CD4-positive, alpha-beta T cell treated with Interleukin-1 beta for 1 hour (primary cell): ENCODE measurements around the gene DHX40.
A peak's percentile ranks its signal among the peaks of the same experiment; 100 is the strongest.
"Not testable (repeated sequence)": the region's sequence is repeated elsewhere in the genome, so short reads cannot be mapped to it uniquely, and the experiment has no call there.

Experiments used
- DNase-seq, 2 donors: peaks; one replicate each; pipeline ENCODE4 v3.0.0-alpha.2; 2020 to 2022

DHX40 gene, protein sequence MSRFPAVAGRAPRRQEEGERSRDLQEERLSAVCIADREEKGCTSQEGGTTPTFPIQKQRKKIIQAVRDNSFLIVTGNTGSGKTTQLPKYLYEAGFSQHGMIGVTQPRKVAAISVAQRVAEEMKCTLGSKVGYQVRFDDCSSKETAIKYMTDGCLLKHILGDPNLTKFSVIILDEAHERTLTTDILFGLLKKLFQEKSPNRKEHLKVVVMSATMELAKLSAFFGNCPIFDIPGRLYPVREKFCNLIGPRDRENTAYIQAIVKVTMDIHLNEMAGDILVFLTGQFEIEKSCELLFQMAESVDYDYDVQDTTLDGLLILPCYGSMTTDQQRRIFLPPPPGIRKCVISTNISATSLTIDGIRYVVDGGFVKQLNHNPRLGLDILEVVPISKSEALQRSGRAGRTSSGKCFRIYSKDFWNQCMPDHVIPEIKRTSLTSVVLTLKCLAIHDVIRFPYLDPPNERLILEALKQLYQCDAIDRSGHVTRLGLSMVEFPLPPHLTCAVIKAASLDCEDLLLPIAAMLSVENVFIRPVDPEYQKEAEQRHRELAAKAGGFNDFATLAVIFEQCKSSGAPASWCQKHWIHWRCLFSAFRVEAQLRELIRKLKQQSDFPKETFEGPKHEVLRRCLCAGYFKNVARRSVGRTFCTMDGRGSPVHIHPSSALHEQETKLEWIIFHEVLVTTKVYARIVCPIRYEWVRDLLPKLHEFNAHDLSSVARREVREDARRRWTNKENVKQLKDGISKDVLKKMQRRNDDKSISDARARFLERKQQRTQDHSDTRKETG

DNA sequence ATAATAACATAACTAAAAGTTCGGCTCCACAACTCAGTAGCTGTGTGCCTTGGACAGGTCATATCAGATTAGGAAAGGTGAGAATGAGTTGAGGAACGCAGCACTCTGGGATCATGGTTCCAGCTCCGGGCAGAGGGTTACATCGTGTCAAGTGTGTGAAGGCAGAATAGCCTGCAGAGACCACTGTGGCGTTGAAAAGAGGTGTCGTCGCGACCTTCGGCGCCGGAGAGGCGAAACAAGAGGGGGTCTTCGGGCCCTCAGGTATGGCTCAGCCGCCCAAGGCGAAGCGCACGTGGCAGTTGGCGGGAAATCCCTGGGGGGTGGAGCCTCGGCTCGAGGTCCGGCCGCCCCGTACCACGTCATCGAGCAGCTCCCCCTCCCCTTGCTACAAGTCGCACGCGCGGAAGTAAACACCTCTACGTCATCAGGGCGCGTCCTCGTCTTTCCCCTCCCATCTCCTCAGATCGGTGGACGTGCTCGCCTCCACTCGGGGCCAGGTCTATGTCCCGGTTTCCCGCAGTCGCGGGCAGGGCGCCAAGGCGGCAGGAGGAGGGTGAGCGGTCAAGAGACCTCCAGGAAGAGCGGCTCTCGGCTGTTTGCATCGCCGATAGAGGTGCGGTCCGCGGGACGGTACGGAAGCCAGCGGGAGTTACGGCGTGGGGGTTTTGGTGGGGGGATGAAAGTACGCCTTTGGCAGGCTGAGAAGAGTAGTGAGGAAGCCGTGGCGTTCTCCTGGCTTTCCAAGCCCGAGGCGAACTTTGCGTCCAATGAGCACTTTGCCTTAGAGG, at the start of gene DHX40:
Gene DHX40, plus strand, starts transcription at position 440 of the 788 bp plus-strand sequence. Its CDS starts 62 bp downstream, at position 502.
- DNase-seq = peak; percentile 95 to 96

DNA sequence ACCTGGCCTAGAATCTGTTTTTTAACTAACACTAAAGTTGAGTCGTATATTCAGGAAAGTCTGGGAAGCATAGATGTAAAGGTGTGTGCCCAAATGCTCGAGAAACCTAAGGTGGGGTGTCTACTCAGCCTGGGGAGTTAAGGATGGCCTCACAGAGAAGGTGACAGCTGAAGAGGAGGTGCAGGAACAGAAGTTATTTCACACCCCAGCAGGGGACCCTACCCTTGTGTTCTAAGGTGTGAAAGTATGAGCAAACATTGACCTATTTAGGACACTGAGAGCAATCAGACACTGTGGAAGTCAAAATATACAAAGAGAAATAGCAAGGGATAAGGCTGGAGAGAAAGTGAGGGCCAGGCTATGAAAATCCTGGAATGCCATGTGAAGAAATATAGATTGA, 49.0 kb upstream of the DHX40 start:
- DNase-seq = no peak

DNA sequence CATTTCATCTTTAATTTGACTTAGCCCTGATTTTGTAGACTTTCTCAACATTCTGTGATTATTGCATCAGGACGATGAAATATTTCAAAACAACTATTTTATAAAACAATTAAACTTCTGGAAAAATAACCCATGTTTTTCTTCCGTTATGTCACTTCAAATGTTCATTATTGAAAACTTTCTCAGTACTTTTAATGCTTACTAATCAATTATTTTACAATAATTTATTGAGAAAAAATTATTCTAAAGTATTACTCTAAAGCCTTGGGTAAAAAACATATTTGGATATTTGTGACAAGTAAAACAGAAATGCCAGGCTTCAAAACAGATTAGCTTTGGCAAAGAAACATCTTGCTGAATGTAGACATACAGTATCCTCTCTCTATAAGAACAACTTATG, 46.3 kb upstream of the DHX40 start:
- DNase-seq = no peak

DNA sequence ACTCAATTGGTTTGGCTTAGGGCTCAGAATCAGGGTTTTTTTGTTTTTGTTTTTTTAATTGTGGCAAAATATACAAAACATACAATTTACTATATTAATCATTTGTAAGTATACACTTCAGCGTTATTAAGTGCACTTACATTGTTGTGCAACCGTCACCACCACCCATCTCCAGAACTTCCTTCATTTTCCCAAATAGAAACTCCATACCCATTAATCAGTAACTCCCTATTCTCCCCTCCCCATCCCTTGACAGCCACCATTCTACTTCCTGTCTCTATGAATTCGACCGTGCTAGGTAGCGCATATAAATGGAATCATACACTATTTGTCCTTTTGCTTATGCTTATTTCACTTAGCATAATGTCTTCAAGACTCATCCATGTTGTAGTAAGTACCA, 45.2 kb upstream of the DHX40 start:
- DNase-seq = no peak

DNA sequence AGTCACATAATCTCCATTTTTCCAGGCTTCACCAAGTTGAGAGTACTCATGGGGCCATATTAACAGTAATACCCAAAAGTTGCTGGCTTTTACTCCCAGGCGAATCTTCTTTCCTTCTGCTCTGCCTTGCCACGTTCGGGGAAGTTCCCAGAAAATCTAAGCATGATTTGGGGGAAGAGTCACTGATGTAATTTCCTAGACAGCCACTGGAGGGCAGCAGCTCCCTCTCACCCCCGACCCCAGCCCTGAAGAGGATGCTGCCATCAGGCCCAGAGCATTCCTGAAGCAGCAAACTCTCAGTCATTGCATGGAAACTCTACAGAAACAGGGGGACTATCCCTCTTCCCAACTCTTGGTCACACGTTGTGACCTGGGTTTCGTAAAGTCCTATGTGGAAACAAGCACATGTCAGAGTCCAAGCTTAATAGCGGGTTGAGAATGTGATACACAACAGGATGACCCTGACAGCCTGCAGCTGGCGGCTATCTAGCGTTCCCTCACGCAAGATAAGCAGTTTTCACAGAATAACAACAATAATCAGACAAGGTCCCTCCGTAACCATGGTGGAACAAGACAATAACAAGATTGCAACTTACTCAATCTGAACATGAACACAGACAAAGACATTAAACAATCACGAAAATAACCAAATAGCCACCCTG, 43.8 kb upstream of the DHX40 start:
- peak; percentile 49 to 52 for DNase-seq

DNA sequence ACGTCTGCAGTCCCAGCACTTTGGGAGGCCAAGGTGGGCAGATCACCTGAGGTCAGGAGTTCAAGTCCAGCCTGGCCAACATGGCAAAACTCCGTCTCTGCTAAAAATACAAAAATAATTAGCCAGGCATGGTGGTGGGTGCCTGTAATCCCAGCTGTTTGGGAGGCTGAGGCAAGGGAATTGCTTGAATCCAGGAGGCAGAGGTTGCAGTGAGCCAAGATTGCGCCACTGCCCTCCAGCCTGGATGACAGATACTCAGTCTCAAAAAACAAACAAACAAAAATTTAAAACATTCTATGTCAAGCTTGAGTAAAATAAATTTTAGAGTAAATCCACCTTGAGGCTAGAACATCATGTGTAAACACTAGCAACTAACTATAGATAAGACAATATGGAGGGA, 40.5 kb upstream of the DHX40 start:
- not testable (repeated sequence) for DNase-seq

DNA sequence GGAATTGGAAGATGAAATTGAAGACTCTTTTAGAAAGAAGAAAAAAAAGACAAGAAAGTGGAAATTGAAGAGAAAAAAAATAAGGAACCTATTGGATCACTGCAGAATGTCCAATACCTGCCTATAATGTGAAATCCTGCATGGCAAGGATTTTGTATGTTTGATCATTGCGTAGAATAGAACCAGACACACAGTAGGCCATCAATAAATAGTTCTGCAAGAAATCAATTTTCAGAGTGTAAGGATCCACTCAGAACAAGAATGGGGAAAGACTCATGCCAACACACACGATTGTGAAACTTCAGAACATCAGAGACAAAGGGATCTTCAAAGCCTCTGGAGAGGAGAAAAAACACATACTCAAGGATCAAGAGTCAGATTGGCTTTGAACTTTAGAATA, 39.7 kb upstream of the DHX40 start:
- DNase-seq = no peak

DNA sequence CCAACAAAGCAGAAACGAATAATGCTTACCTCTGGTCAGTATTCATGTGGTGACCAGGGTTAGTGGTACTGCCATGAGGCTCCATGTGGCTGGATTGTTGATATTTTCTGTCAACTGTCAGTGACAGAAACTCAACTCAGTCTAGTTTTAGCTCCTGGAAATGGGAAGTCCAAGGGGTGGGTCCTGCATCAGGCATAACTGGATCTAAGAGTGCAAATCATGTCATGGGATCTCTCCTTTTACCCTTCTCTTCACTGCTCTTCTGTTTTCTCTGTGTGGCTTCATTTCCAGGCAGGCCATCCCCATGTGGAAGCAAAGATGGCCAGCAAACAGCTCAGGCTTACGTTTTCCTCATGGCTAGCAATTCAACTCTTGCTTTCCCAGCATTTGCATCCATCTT, 39.0 kb upstream of the DHX40 start:
- no peak for DNase-seq

DNA sequence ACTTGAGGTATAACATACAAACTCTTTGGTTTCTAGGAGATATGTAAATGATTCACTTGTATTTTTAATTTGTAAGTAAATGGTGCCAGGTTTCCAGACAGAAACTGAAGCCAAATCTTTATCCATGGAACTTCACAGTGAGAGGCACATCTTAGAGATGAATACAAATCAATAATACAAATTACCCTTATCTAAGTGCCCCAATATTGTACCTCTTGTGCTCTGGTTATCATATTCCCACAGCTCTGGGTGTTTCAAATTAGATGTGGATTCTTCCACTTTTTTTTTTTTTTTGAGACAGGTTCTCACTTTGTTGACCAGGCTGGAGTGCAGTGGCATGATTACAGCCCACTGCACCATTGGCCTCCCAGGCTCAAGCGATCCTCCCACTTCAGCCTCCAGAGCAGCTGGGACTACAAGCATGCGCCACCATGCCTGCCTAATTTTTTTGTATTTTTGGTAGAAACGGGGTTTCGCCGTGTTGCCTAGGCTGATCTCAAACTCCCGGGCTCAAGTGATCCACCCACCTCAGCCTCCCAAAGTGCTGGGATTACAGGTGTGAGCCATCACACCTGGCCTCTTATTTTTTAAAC, 38.0 kb upstream of the DHX40 start:
- DNase-seq = no peak

DNA sequence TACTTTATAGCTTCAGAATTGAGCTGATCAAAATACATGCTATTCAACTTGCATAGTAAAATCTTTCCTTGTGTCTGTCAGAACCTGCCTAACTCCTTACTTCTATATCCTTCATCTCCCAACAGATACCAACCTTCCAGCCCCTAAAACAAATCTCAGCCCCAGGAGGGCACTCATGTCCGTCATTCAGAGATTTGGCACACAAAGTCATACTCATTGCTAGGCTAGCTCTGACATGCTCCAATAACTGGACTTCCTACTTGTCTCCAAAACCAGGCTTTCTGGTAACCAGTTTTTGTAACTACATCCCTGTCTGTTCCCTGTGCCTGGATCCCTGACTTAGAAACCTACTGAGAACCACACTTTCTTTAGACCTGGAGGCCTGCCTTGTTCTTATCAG, 37.5 kb upstream of the DHX40 start:
- DNase-seq = no peak

DNA sequence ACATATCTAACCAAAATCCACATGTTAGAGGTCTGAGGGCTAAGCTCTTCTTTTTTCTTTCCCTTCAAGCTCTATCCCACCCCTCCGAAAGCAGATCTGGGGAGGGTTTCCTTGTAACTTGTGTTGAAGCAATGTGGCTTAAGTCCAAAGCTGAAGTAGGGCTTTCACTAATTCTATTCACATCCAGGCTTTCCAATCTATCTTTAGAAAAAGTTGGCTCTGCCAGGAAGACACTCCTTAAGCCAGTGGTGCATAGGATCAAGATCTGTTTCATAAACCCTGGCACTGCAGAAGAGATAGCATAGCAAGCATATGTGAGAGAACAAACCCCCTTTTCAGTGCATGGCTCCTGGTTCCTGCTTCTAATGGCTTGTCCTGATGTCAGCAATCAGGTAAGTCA, 34.9 kb upstream of the DHX40 start:
- no peak for DNase-seq

DNA sequence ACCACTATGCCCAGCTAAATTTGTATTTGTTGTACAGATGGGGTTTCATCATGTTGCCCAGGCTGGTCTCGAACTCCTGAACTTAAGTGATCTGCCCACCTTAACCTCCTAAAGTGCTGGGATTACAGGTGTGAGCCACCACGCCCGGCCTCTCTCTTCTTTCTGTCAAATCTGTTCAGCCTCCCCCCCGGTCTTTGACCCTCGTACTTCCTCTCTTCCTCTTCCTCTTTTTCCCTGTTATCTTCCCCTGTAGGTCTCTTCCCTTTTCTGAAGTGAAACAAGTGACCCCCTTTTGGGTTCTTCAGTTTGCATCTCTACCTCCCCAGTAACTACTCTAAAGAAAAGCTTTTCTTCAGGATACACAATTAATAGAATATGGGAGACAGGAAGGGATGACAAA, 31.7 kb upstream of the DHX40 start:
- peak in 1 of 2 donors; percentile 4 for DNase-seq

DNA sequence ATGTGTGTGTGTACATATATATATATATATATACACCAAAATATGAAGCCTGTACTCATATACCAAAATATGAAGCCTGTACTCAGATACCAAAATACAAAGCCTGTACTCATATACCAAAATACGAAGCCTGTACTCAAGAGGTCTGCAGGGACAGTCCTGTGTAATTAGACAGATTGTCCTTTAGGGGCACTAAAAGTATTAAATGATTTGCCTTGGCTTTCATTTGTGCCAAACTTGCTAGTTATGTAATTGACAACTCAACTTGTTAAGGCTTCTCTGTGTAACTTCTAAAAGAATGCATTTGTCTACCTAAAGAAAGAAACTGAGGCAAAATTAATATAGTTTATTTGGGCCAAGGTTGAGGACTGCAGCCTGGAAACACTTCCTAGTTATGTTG, 30.8 kb upstream of the DHX40 start:
- DNase-seq = no peak

DNA sequence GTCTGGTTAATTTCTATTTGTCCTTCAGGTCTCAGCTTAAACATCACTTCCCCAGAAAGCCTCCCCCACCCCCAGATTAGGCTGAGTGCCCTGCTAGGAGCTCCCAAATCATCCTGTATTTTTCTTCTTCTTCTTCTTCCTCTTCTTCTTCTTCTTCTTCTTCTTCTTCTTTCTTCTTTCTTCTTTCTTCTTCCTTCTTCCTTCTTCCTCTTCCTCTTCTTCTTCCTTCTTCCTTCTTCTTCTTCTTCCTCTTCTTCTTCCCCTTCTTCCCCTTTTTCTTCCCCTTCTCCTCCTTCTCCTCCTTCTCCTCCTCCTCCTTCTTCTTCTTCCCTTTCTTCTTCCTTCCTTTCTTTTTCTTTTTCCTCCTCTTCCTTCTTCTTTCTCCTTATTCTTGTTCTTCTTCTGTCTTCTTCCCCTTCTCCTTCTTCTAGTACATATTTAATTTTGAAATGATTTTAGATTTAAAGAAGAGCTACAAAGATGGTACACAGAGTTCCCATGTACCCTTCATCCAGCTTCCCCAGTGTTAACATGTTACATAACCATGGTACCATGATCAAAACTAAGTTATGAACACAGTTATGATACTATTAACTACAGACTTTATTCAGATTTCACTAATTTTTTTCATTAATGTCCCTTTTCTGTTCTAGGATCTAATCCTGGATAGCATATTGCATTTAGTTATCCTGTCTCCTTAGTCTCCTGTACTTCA, 27.1 kb upstream of the DHX40 start:
- DNase-seq = no peak

DNA sequence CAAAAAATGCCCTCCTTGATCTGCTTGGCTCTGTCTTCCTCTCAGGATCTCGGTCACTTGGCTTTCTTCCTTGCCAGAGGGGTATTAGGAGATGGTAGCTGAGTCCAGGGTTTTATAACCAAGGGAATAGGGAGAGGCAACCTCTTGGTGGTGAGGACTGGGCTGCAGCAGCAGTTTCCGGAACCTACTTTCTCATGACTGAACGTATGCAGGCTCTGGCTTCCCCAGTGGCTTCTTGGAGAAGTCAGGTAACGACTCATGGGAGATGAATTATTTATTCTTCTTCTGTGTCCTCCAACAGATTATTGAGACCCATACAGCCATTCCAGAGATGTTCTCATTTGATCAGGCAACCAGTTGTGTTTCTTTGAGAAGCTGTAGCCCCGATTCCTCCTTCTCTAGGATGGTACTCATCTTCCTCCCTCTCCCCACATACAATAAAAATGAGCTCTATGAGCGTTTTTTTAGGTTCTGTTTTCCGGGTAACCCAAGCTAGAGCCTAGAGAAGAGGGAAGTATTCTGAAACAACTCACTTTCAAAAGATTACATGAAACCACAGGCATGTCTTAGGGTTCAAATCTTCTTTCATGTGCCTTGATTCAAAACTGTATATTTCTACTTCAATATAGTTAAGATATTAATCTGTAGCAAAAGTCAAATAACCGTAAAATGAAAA, 22.3 kb upstream of the DHX40 start:
- DNase-seq = no peak

DNA sequence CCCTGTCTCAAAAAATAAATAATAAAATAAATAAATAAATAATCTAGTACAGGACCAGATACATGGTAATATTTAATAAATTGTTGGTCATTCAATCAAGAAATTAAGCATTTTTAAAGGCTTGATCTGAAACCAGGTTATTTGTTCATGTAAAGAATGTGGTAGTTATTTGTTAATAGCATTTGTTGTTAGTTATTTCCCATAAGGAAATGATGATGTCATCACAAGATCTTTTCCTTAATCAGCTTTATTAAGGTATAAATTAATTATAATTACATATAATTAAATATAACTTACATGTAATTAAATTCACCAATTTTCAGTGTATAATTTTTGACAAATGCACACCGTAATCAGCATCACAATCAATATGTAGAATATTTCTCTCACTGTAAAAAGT, 19.5 kb upstream of the DHX40 start:
- no peak for DNase-seq

DNA sequence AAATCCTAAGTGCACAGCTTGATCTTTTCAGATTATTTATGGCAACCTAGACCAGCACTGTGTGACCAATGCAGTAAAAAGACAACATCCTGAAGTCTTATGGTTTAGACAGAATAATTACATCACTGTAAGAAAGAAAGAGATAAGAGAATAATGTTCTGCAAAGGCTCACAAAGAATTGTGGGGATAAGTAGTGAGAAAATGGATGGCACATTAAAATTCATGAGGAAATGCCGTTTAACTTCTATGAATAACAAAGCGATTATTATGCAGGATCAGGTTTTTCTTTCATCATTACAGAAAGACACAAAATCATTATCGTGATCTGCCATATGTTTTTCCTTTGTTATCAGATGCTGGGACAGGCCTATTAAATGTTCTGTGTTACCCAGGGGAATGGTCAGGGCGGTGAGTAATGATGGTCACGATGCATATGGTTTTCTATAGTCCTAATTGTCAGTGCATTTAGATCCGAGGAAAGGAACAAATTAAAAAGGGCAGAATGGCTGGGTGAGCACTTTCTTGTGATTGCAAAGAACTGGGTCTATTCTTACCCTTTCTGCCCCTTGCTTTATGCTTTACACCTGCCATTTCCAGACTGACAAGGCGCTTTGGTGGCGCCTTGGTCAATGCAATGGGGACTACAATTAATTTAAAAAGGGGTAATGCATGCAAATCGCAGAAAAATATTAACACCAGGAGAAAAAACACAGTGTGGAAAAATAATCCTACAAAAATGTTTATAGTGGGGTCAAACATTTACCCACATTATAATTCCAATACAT, 18.1 kb upstream of the DHX40 start:
- DNase-seq = no peak

DNA sequence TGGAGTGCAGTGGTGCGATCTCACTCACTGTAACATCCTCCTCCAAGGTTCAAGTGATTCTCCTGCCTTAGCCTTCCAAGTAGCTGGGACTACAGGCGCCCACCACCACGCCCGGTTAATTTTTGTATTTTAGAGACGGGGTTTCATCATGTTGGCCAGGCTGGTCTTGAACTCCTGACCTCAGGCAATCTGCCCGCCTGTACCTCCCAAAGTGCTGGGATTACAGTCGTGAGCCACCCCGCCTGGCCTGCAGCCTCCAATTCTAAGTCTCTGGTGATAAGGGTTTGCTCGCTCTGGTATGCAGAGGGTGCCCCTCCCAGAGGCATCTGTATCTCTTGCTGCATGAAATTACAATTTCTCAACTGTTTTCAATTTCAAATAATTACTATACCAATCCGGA, 16.4 kb upstream of the DHX40 start:
- not testable (repeated sequence) for DNase-seq

DNA sequence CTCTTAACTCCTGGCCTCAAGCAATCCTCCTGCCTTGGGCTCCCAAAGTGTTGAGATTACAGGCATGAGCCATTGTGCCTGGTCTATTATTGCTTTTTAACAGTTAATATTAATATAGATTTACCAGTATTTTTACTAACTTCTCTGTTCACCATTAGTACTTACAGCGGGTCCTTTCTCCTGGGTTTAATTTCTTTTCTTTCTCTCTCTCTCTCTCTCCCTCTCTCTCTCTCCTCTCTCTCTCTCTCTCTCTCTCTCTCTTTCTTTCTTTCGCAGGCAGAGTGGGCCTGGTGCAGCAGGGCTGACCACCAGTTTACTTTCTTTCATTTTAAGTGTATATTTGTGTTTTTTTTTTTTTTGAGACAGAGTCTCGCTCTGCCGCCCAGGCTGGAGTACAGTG, 14.7 kb upstream of the DHX40 start:
- DNase-seq = no peak

DNA sequence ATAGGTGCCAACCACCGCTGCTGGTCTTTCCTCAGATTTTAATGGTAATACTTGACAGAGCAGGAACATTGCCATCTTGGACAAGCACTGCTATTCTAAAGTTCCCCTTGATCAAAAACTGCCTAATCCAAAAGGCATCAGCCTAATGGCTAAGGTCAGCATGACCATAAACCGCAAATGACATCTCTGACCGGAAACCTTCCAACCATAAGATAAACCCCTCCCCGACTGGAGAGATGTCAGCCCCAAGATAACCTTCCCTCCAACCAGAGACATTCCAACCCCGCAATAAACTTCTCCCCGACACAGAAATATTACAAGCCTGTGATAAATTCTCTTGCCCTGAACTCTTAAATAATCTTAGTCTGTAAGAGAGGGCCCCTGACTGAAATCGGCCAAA, 7.4 kb upstream of the DHX40 start:
- DNase-seq = no peak
